ENCODE data around the gene SPANXD. TPM values are rescaled to one million over a fixed set of nuclear protein-coding genes. Genes with fewer than 3 reads are reported as not detected.

The SPANXD gene
- total RNA-seq, 1 donor from 2014 or later, result not detected

DNA sequence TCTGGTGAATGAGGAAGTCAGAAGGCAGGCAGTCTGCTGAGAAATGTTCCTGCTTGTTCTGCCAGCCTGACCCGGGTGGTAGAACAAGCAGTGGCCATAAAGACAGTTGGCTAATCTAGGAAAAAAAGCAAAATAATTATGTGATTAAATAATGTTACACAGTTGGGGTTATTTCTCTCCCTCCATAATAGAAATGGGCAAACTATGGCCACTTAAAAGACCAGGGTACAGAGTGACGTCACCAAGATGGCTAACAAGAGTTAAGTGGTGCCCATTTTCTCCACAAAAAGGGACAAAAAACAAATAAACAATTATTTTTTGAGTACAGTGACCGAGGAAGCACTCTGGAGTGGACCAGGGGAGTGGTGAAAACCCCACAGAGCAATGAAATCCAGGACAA lies 16.1 kb upstream of the SPANXD start:
- H3K36me3 Mint-ChIP-seq, result no peaks in the 10 kb centered on the region
- TF ChIP-seq, protein P1, sequence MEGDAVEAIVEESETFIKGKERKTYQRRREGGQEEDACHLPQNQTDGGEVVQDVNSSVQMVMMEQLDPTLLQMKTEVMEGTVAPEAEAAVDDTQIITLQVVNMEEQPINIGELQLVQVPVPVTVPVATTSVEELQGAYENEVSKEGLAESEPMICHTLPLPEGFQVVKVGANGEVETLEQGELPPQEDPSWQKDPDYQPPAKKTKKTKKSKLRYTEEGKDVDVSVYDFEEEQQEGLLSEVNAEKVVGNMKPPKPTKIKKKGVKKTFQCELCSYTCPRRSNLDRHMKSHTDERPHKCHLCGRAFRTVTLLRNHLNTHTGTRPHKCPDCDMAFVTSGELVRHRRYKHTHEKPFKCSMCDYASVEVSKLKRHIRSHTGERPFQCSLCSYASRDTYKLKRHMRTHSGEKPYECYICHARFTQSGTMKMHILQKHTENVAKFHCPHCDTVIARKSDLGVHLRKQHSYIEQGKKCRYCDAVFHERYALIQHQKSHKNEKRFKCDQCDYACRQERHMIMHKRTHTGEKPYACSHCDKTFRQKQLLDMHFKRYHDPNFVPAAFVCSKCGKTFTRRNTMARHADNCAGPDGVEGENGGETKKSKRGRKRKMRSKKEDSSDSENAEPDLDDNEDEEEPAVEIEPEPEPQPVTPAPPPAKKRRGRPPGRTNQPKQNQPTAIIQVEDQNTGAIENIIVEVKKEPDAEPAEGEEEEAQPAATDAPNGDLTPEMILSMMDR (conservative IDR thresholded peaks at IDR 0.05), result no peak
- DNase-seq (ENCODE audit: extremely low spot score, unreplicated experiment), result no peak
- no peaks in the 10 kb centered on the region for H3K4me1 Mint-ChIP-seq (ENCODE audit: unreplicated experiment)
- no peak overlapping the region for H3K4me3 Mint-ChIP-seq
- H3K27me3 Mint-ChIP-seq, result no peaks in the 10 kb centered on the region
- H3K9me3 Mint-ChIP-seq, result no peaks in the 10 kb centered on the region
- no peak overlapping the region for H3K27ac Mint-ChIP-seq

DNA sequence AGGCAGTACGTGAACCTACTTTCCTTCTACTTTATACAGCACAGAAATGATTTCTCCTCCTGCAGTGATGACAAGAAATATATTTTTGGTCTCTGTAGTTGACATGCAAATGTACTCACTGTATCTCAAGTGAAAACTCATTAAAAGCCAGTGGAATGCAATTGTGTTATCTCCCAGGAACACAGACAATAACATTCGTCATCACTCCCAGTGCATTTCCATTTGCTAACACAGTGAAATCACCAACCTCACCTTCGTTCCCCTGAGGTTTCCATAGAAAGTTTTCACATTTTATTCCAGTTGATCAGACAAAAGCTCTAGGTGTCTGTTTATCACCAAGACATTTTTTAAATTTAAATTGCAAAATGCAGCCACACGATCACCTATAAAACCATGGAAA lies 2.5 kb upstream of the SPANXD start:
- Mint-ChIP-seq H3K36me3 (no peaks in the 10 kb centered on the region), H3K9me3 (no peaks in the 10 kb centered on the region), H3K4me1 (ENCODE audit: unreplicated experiment) (no peaks in the 10 kb centered on the region), H3K27ac (no peak overlapping the region), H3K4me3 (no peak overlapping the region), H3K27me3 (no peaks in the 10 kb centered on the region)
- DNase-seq (ENCODE audit: extremely low spot score, unreplicated experiment), result no peak
- TF ChIP-seq, protein P1 (conservative IDR thresholded peaks at IDR 0.05), result no peak

DNA sequence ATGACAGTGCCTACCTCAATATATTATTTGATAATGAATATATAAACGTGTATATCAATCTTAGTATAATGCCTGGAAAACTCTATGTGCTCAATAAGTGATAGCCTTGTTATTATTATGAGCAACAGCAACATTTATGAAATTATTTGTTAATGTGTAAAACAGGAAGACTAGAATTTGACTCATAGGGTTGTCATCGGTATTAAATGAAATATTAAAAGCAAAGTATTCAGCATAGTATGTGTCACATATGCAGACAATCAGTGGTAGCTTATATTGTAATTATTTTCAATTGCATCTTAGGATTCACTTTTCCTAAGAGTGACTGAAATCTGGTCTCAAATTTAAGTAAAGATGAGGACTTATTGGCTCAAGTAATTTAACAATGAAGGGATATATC lies 24.6 kb downstream of the SPANXD start:
- no peaks in the 10 kb centered on the region for H3K9me3 Mint-ChIP-seq
- no peaks in the 10 kb centered on the region for H3K4me1 Mint-ChIP-seq (ENCODE audit: unreplicated experiment)
- no peak overlapping the region for H3K27ac Mint-ChIP-seq
- H3K27me3 Mint-ChIP-seq, result no peaks in the 10 kb centered on the region
- no peak overlapping the region for H3K4me3 Mint-ChIP-seq
- TF ChIP-seq, protein P1 (conservative IDR thresholded peaks at IDR 0.05), result no peak
- H3K36me3 Mint-ChIP-seq, result no peaks in the 10 kb centered on the region
- DNase-seq (ENCODE audit: extremely low spot score, unreplicated experiment), result no peak

DNA sequence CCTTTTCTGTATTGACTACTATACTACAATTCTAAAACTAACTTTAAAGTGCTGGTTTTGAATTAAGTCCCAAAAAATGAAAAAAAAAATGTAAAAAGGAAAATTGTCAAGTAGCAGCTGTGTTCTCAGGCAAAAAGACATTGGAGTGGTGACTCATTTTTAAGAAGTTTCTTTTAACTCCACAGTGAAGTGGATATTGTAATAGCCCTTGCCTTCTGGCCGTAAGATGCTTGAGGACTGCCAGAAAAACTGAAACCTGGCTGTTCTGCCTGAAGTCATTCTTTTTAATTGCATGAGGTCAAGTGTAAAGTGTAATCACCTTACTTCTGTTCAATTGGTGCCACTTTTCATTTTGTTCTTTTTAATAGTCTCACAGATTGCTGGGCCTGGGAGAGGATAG lies 28.9 kb downstream of the SPANXD start:
- no peaks in the 10 kb centered on the region for H3K9me3 Mint-ChIP-seq
- no peak for DNase-seq (ENCODE audit: extremely low spot score, unreplicated experiment)
- no peaks in the 10 kb centered on the region for H3K36me3 Mint-ChIP-seq
- H3K4me3 Mint-ChIP-seq, result no peak overlapping the region
- H3K27ac Mint-ChIP-seq, result no peak overlapping the region
- no peaks in the 10 kb centered on the region for H3K4me1 Mint-ChIP-seq (ENCODE audit: unreplicated experiment)
- H3K27me3 Mint-ChIP-seq, result no peaks in the 10 kb centered on the region
- TF ChIP-seq, protein P1 (conservative IDR thresholded peaks at IDR 0.05), result no peak

DNA sequence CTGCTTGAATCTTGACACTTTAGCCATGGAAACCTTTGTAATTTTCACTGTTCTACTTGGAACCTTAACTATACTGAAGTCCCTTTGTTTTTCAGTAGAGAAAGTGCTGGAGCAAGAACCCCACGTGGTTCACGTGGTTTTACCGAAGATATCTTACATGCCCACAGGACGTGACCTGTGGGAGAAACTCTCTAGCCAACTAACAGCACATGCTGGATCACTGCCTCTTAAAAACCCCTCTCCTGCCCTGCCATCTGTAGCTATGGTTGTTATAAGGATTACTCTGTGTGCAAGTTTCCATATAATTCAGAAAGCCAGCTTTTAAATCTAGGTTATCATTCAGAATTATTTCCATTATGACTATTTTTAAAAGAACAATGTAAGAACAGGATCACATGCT lies 30.2 kb downstream of the SPANXD start:
- TF ChIP-seq, protein P1 (conservative IDR thresholded peaks at IDR 0.05), result no peak
- DNase-seq (ENCODE audit: extremely low spot score, unreplicated experiment), result no peak
- Mint-ChIP-seq H3K27ac (no peak overlapping the region), H3K4me3 (no peak overlapping the region), H3K9me3 (no peaks in the 10 kb centered on the region), H3K36me3 (no peaks in the 10 kb centered on the region), H3K27me3 (no peaks in the 10 kb centered on the region), H3K4me1 (ENCODE audit: unreplicated experiment) (no peaks in the 10 kb centered on the region)

DNA sequence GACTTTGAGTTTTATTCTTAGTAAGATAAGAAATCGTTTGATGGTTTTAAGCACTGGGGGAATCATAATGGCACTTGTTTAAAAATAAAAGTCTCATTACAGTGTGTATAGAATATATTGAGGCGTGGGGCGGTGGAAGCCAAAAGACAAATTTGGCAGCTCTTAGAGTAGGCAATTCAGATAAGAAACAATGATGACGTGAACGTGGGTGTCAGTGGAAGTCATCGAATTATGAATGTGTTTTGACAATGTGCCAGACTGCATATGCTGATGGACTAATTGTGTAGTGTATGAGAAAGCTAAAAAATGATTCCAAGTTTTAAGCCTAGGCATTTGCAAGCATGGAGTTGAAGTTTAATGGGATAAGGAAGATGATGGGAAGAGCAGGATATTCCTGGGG lies 35.8 kb downstream of the SPANXD start:
- no peak overlapping the region for H3K27ac Mint-ChIP-seq
- no peaks in the 10 kb centered on the region for H3K4me1 Mint-ChIP-seq (ENCODE audit: unreplicated experiment)
- TF ChIP-seq, protein P1 (conservative IDR thresholded peaks at IDR 0.05), result no peak
- H3K4me3 Mint-ChIP-seq, result no peak overlapping the region
- no peak for DNase-seq (ENCODE audit: extremely low spot score, unreplicated experiment)
- H3K36me3 Mint-ChIP-seq, result no peaks in the 10 kb centered on the region
- no peaks in the 10 kb centered on the region for H3K27me3 Mint-ChIP-seq
- H3K9me3 Mint-ChIP-seq, result no peaks in the 10 kb centered on the region

All from type B pancreatic cell (in vitro differentiated cells).